ENCODE data around the gene MBD2.

DNA sequence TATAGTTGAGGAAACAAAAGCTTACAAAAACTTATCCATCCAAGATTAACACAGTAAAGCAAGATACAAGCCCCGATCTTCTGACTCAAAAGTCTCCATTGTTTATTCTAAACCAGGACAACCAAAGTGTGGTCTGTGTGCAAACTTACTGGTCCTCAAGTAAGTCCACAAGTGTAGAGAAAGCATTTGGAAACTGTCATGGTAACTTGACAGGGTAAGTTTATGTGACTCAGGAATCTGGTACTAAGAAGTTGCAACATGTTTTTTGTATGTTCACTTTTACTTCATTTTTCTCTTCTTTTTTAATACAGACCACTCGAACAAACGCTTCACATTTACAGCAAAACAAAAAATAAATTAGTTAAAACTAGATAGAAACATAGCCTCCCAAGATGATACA, 9.4 kb downstream of the MBD2 start:
- TF ChIP-seq, protein P1, sequence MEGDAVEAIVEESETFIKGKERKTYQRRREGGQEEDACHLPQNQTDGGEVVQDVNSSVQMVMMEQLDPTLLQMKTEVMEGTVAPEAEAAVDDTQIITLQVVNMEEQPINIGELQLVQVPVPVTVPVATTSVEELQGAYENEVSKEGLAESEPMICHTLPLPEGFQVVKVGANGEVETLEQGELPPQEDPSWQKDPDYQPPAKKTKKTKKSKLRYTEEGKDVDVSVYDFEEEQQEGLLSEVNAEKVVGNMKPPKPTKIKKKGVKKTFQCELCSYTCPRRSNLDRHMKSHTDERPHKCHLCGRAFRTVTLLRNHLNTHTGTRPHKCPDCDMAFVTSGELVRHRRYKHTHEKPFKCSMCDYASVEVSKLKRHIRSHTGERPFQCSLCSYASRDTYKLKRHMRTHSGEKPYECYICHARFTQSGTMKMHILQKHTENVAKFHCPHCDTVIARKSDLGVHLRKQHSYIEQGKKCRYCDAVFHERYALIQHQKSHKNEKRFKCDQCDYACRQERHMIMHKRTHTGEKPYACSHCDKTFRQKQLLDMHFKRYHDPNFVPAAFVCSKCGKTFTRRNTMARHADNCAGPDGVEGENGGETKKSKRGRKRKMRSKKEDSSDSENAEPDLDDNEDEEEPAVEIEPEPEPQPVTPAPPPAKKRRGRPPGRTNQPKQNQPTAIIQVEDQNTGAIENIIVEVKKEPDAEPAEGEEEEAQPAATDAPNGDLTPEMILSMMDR (IDR thresholded peaks at IDR 0.05 in 2 of 3, conservative IDR thresholded peaks at IDR 0.05 in 1 of 3; ENCODE audit: borderline replicate concordance in 1 of 3, insufficient read depth in 1 of 3, low read depth in 2 of 3, low read length in 2 of 3) = no peak
- TF ChIP-seq SP1 (IDR thresholded peaks at IDR 0.05; ENCODE audit: low read depth) (no peak), POLR2AphosphoS5 (IDR thresholded peaks at IDR 0.05; ENCODE audit: low read depth, low read length) (no peak), POLR2A (IDR thresholded peaks at IDR 0.05; ENCODE audit: borderline replicate concordance, extremely low read depth, insufficient read depth, insufficient read length) (no peak), EZH2 (IDR thresholded peaks at IDR 0.05) (no peak), TCF7L2 (IDR thresholded peaks at IDR 0.05; ENCODE audit: borderline replicate concordance, extremely low read depth, insufficient read depth, insufficient read length) (no peak), ZFX (IDR thresholded peaks at IDR 0.05) (no peak), RAD21 (IDR thresholded peaks at IDR 0.05; ENCODE audit: low read depth) (no peak)
- TF ChIP-seq, protein P2, sequence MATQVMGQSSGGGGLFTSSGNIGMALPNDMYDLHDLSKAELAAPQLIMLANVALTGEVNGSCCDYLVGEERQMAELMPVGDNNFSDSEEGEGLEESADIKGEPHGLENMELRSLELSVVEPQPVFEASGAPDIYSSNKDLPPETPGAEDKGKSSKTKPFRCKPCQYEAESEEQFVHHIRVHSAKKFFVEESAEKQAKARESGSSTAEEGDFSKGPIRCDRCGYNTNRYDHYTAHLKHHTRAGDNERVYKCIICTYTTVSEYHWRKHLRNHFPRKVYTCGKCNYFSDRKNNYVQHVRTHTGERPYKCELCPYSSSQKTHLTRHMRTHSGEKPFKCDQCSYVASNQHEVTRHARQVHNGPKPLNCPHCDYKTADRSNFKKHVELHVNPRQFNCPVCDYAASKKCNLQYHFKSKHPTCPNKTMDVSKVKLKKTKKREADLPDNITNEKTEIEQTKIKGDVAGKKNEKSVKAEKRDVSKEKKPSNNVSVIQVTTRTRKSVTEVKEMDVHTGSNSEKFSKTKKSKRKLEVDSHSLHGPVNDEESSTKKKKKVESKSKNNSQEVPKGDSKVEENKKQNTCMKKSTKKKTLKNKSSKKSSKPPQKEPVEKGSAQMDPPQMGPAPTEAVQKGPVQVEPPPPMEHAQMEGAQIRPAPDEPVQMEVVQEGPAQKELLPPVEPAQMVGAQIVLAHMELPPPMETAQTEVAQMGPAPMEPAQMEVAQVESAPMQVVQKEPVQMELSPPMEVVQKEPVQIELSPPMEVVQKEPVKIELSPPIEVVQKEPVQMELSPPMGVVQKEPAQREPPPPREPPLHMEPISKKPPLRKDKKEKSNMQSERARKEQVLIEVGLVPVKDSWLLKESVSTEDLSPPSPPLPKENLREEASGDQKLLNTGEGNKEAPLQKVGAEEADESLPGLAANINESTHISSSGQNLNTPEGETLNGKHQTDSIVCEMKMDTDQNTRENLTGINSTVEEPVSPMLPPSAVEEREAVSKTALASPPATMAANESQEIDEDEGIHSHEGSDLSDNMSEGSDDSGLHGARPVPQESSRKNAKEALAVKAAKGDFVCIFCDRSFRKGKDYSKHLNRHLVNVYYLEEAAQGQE (IDR thresholded peaks at IDR 0.05; ENCODE audit: low read depth) = no peak
- TF ChIP-seq, protein P3, sequence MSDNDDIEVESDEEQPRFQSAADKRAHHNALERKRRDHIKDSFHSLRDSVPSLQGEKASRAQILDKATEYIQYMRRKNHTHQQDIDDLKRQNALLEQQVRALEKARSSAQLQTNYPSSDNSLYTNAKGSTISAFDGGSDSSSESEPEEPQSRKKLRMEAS (IDR thresholded peaks at IDR 0.05) = no peak

All from HCT116 (cell line).